Fibroblast of villous mesenchyme (primary cell): ENCODE results near the gene MYRF. TPM values are rescaled to one million over a fixed set of nuclear protein-coding genes. Genes with fewer than 3 reads are reported as not detected.

Source experiments
- DNase-seq: peaks from one replicate; pipeline ENCODE4 v3.0.0-alpha.2; 2010; ENCODE audit warnings: low read depth
- H3K4me3 ChIP-seq: 2 replicates; pipeline ENCODE4 v1.5.1; 2011; ENCODE audit warnings: low read depth, mild to moderate bottlenecking, low read length
- total RNA-seq: library from RNA; depleted of rRNA; stranded (reverse); fragments of >200 nt; gene quantifications from 2 replicates; pipeline ENCODE4 v1.2.3, GENCODE V29; 2012
- TF ChIP-seq, protein P1 (sequence below): IDR thresholded peaks from 2 replicates; pipeline ENCODE4 v1.5.1; 2012; ENCODE audit warnings: low read depth, mild to moderate bottlenecking, low read length; ENCODE audit not compliant: insufficient read depth

MYRF gene
- total RNA-seq, 1 donor = 2.6 TPM

DNA sequence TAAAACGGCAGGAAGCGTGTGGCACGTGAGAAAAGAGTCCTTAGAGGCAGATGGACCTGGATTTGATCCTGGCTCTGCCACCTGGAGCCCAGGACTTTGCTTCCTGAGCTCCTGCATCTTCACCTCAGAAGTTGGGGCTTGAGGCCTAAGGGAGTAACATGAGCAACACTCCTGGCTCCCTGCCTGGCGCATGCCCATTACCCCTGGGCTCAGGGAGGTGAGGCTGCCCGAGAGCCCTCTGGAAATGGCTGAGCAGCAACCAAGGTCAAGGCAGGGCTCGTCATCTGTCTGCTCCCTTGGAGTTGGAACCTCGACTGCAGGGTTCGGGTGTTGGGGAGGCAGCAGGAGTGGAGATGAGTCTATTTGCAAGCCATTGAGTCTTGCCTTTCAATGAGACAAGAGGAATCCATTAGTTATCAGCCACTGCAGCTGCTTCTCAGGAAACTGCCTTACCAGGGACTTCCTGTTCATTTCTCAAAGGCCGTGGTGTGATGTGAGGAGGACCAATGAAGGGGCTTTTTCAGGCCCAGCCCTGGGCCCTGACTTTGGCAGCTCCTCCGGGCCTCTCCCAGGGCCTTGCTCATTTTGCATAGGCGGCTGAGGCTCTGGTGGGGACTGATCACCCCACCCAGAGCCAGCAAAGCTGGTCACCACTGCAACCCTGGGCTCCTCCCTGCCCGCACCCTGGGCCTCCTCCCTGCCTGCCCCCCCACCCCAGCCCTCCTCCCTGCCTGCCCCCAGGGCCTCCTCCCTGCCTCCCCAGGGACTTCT is 82.0 kb downstream of the MYRF start:
- H3K4me3 ChIP-seq = no peak overlapping the region
- TF ChIP-seq, protein P1, sequence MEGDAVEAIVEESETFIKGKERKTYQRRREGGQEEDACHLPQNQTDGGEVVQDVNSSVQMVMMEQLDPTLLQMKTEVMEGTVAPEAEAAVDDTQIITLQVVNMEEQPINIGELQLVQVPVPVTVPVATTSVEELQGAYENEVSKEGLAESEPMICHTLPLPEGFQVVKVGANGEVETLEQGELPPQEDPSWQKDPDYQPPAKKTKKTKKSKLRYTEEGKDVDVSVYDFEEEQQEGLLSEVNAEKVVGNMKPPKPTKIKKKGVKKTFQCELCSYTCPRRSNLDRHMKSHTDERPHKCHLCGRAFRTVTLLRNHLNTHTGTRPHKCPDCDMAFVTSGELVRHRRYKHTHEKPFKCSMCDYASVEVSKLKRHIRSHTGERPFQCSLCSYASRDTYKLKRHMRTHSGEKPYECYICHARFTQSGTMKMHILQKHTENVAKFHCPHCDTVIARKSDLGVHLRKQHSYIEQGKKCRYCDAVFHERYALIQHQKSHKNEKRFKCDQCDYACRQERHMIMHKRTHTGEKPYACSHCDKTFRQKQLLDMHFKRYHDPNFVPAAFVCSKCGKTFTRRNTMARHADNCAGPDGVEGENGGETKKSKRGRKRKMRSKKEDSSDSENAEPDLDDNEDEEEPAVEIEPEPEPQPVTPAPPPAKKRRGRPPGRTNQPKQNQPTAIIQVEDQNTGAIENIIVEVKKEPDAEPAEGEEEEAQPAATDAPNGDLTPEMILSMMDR = no peak
- peak; percentile 85 for DNase-seq

DNA sequence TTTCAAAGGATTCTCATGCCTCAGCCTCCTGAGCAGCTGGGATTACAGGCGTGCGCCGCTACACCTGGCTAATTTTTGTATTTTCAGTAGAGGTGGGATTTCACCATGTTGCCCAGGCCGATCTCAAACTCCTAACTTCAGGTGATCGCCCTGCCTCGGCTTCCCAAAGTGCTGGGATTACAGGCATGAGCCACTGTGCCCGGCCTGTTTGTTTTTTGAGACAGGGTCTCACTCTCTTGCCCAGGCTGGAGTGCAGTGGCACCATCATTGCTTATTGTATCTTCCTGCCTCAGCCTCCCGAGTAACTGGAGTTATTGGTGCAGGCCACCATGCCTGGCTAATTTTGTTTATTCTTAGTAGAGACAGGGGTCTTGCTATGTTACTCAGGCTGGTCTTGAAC is 83.8 kb downstream of the MYRF start:
- no peak overlapping the region for H3K4me3 ChIP-seq
- no peak for DNase-seq
- TF ChIP-seq, protein P1 = no peak

DNA sequence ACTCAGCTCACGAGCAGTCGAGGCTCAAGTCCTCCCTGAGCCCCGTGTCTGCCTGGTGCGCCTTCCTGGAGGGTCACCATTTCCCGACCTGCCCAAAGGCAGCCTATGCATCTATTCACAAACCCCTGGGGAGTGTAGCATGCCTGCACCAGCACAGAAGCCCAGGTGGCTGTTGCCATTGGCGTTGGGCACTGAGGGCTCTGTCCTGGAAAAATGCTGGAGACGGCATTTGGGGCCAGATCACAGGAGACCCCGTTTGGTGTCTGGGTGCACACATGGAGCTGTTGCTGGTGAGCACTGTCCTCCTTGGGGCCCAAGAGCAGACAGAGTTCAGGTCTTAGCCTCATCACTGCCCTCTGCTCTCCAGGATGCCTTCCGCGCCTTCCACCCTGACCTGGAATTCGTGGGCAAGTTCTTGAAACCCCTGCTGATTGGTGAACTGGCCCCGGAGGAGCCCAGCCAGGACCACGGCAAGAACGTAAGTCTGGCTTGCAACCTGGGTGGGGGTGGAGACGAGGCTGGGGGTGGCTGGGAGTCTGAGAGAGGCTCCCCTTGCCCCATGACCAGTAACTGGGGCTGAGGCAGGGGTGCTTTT is 85.1 kb downstream of the MYRF start:
- no peak overlapping the region for H3K4me3 ChIP-seq
- no peak for DNase-seq
- TF ChIP-seq, protein P1 = no peak

Other genes with a start within 250 kb of the MYRF start
- not detected in 2 replicates for gene LRRC10B, start 243.9 kb upstream of the MYRF start, total RNA-seq
- 0.43 and 2.6 TPM in 2 replicates for gene SYT7, start 171.6 kb upstream of the MYRF start, total RNA-seq
- 2.2 and 2.6 TPM in 2 replicates for gene DAGLA, start 72.2 kb upstream of the MYRF start, total RNA-seq
- 40.6 and 76.4 TPM in 2 replicates for gene TMEM258, start 40.0 kb downstream of the MYRF start, total RNA-seq
- 23.8 and 27.6 TPM in 2 replicates for gene FEN1, start 40.3 kb downstream of the MYRF start, total RNA-seq
- 190 and 244 TPM in 2 replicates for gene FADS1, start 64.4 kb downstream of the MYRF start, total RNA-seq
- 713 and 741 TPM in 2 replicates for gene FADS2, start 75.7 kb downstream of the MYRF start, total RNA-seq
- gene FADS3, start 138.9 kb downstream of the MYRF start, total RNA-seq = 94.7 and 126 TPM in 2 replicates
- 6.9 and 10.6 TPM in 2 replicates for gene RAB3IL1, start 164.9 kb downstream of the MYRF start, total RNA-seq
- 3.0 and 3.2 TPM in 2 replicates for gene BEST1, start 197.7 kb downstream of the MYRF start, total RNA-seq
- 453 and 708 TPM in 2 replicates for gene FTH1, start 215.0 kb downstream of the MYRF start, total RNA-seq